WTC11 (cell line): ENCODE data around the gene AQP12A.
"Not testable (repeated sequence)": the region's sequence is repeated elsewhere in the genome, so short reads cannot be mapped to it uniquely, and the experiment has no call there.

ENCODE experiments used
- JUN ChIP-seq: sonication (generic); formaldehyde crosslinking; IDR thresholded peaks from 2 replicates; pipeline ENCODE4 v1.8.0; 2023; ENCODE audit warnings: mild to moderate bottlenecking, missing genetic modification reagents
- NFYB ChIP-seq: sonication (generic); formaldehyde crosslinking; conservative IDR thresholded peaks from 2 replicates; pipeline ENCODE4 v1.8.0; 2022; ENCODE audit warnings: low read depth, missing genetic modification reagents
- TEAD4 ChIP-seq: sonication (generic); formaldehyde crosslinking; IDR thresholded peaks from 2 replicates; pipeline ENCODE4 v1.8.0; 2022; ENCODE audit warnings: mild to moderate bottlenecking, missing genetic modification reagents

GRCh38 chr2:240683980-240684728, 7.5 kb upstream of the AQP12A start:
- not testable (repeated sequence) for TF ChIP-seq TEAD4; NFYB; JUN (CRISPR knock-in tag)
